NCI-H82 treated with DMSO at 0.1 percent for 48 hours (cell line): ENCODE data around the gene ANO2.

Source experiments
- DNase-seq: peaks from one replicate; lab custom pipeline; 2025; ENCODE audit not compliant: unreplicated experiment; lab: John Stamatoyannopoulos, UW

The ANO2 gene

GRCh38 chr12:5964913-5965900 is 20.1 kb upstream of the ANO2 start:
- DNase-seq = no peak

- DNase-seq = no peak
Measured at GRCh38 chr12:5963515-5963914, 18.5 kb upstream of the ANO2 start.

GRCh38 chr12:5960783-5961182 is 15.7 kb upstream of the ANO2 start:
- DNase-seq = no peak

GRCh38 chr12:5956987-5957386 is 11.9 kb upstream of the ANO2 start:
- no peak for DNase-seq

GRCh38 chr12:5954661-5955060 is 9.6 kb upstream of the ANO2 start:
- no peak for DNase-seq

- DNase-seq = no peak
Measured at GRCh38 chr12:5953835-5954586, 9.0 kb upstream of the ANO2 start.

- DNase-seq = no peak
Measured at GRCh38 chr12:5952031-5952430, 7.0 kb upstream of the ANO2 start.

- DNase-seq = no peak
Measured at GRCh38 chr12:5948696-5949095, 3.6 kb upstream of the ANO2 start.

- no peak for DNase-seq
Measured at GRCh38 chr12:5947006-5947405, 1.9 kb upstream of the ANO2 start.

- DNase-seq = no peak
Measured at GRCh38 chr12:5946388-5946787, 1.3 kb upstream of the ANO2 start.

- DNase-seq = no peak
Measured at GRCh38 chr12:5944688-5945070, 380 bp downstream of the ANO2 start.

- DNase-seq = no peak
Measured at GRCh38 chr12:5944053-5944452, 1.0 kb downstream of the ANO2 start.

- DNase-seq = no peak
Measured at GRCh38 chr12:5941907-5942306, 3.2 kb downstream of the ANO2 start.

- no peak for DNase-seq
Measured at GRCh38 chr12:5927732-5928516, 17.1 kb downstream of the ANO2 start.

- DNase-seq = no peak
Measured at GRCh38 chr12:5925646-5926045, 19.4 kb downstream of the ANO2 start.

- no peak for DNase-seq
Measured at GRCh38 chr12:5924342-5924741, 20.7 kb downstream of the ANO2 start.

GRCh38 chr12:5923751-5924150 is 21.3 kb downstream of the ANO2 start:
- DNase-seq = no peak

- peak; percentile 49 for DNase-seq
Measured at GRCh38 chr12:5923043-5923605, 21.9 kb downstream of the ANO2 start.

GRCh38 chr12:5921966-5922899 is 22.8 kb downstream of the ANO2 start:
- DNase-seq = no peak
